Esophagus muscularis mucosa (tissue), 4 donors: ENCODE results near the gene IFT81.

Source experiments
- CTCF ChIP-seq, 3 experiments: fragments of 200-600 bp in 2 of 3; fragments of 450-650 bp in 1 of 3; sonication (generic) in 2 of 3; IDR thresholded peaks; one replicate each; pipeline ENCODE4 v1.5.1; 2017 to 2019; ENCODE audit warnings: antibody characterized with exemption in 3 of 3, mild to moderate bottlenecking in 2 of 3, moderate library complexity in 1 of 3
- EP300 ChIP-seq: sonication (generic); formaldehyde crosslinking; IDR thresholded peaks from one replicate; pipeline ENCODE4 v1.6.1; 2017; ENCODE audit warnings: antibody characterized with exemption
- POLR2A ChIP-seq: fragments of 450-650 bp; IDR thresholded peaks from one replicate; pipeline ENCODE4 v1.6.1; 2017; ENCODE audit warnings: antibody characterized with exemption, moderate library complexity, mild to moderate bottlenecking, low read depth

DNA sequence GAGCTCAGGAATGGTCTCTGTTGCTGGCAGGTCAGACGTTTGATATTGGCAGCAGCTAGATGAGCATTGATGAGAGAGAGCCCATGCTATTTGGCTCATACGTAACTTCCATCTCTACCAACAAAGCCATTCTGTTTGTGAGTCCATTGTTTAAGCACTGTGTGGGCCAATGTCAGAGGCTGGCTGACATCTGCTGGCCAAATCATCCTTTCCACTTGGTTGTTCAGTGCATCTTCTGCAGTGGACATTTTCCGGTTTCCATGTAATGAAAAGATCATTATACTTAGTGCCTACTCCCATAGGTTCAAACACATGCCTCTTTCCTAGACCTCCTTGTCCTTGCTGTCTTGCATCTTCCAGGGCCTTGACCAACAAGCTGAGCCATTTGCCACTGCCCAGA, 59.2 kb downstream of the IFT81 start:
- TF ChIP-seq CTCF (IDR thresholded peaks at IDR 0.05): no peak
- no peak for TF ChIP-seq EP300
- no peak for TF ChIP-seq POLR2A
